ENCODE measurements around the gene COG3.
"Not testable (repeated sequence)": the region's sequence is repeated elsewhere in the genome, so short reads cannot be mapped to it uniquely, and the experiment has no call there.

The COG3 gene, protein sequence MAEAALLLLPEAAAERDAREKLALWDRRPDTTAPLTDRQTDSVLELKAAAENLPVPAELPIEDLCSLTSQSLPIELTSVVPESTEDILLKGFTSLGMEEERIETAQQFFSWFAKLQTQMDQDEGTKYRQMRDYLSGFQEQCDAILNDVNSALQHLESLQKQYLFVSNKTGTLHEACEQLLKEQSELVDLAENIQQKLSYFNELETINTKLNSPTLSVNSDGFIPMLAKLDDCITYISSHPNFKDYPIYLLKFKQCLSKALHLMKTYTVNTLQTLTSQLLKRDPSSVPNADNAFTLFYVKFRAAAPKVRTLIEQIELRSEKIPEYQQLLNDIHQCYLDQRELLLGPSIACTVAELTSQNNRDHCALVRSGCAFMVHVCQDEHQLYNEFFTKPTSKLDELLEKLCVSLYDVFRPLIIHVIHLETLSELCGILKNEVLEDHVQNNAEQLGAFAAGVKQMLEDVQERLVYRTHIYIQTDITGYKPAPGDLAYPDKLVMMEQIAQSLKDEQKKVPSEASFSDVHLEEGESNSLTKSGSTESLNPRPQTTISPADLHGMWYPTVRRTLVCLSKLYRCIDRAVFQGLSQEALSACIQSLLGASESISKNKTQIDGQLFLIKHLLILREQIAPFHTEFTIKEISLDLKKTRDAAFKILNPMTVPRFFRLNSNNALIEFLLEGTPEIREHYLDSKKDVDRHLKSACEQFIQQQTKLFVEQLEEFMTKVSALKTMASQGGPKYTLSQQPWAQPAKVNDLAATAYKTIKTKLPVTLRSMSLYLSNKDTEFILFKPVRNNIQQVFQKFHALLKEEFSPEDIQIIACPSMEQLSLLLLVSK

DNA sequence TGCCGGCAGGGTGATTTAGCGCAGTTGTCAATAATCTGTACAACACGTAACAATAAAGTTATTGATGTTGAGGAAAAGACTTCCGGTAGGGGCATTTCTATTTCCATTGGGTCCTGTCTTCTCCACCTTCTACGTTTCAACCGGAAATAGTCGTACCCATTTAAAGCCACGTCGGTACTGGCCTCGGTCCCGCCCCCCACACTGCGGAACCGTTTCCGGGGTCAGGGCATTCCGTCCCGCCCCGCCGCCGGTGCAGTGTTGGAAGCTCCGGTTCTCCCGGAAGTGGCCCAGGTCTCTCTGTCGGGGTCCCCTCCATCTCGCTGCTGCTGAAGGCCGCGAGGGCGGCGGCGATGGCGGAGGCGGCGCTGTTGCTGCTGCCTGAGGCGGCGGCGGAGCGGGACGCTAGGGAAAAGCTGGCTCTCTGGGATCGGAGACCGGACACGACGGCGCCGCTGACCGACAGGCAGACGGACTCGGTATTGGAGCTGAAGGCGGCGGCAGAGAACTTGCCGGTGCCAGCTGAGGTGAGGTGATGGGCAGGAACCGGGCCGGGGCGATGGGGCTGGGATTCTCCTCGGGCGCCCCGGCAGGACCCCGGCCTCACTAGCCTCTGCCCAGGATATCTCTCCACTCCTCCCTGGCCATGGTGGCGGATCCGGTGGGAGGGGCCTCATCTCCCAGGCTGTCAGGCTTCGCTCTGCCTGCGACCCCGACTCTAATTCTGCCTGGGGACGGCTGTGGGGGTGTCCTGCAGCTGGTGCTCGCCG is at the start of gene COG3:
Gene COG3 (plus strand): TSS at position 253 of the 767 bp plus-strand sequence. CDS start 98 bp downstream, at position 351.
- peak; percentile 98 for DNase-seq (ENCODE audit: low read depth, low spot score)

- no peak for DNase-seq (ENCODE audit: low read depth, low spot score)
Observed at GRCh38 chr13:45415112-45415511, 49.6 kb upstream of the COG3 start.

- no peak for DNase-seq (ENCODE audit: low read depth, low spot score)
Observed at GRCh38 chr13:45416516-45417128, 48.1 kb upstream of the COG3 start.

GRCh38 chr13:45417790-45418534 is 46.8 kb upstream of the COG3 start, which contains the start of gene SLC25A30:
Gene SLC25A30 (minus strand): TSS chr13:45418373. CDS start chr13:45411425, 6,948 bp downstream.
- DNase-seq (ENCODE audit: low read depth, low spot score) = peak; percentile 97

- DNase-seq (ENCODE audit: low read depth, low spot score) = not testable (repeated sequence)
Observed at GRCh38 chr13:45419389-45419788, 45.4 kb upstream of the COG3 start.

DNA sequence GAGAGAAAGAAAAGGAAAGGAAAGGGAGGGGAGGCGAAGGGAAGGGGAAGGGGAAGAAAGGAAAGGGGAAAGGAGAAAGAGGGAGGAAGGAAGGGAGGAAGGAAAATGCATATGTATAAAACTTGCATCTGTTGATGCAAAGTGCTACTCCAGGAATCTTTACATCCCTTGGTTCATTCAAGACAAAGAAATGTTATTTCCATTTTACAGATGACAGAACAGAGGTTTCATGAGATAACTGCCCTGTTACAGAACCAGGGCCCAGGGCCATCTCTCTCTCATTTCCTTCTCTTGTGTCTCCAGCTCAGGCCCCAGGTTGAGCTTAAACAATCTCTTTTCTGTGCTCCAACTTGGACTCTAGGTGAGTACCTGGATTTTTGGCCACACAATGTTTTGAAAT is 44.8 kb upstream of the COG3 start:
- no peak for DNase-seq (ENCODE audit: low read depth, low spot score)

GRCh38 chr13:45422731-45423292 is 41.9 kb upstream of the COG3 start:
- DNase-seq (ENCODE audit: low read depth, low spot score) = no peak

- not testable (repeated sequence) for DNase-seq (ENCODE audit: low read depth, low spot score)
Observed at GRCh38 chr13:45426056-45426841, 38.5 kb upstream of the COG3 start.

GRCh38 chr13:45432737-45433380 is 31.9 kb upstream of the COG3 start:
- DNase-seq (ENCODE audit: low read depth, low spot score) = no peak

DNA sequence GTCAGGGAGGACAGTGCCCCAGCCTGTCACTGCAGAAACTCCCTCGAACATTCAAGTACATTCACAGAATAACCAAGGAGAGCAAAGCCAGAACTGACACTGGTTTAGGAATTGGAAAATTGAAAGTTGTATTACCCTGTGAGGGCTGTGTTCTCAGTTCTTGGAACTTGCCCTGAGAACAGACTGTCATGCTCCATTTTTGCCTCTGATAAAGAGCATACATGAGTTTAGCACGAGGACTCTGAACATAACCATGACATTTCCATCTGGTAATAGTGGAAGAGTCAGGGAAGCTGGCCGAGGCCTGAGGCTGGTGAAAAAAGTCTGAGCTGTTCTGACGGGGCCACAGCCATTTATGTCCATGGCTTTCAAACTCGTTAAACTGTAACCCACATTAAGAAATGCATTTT is 31.4 kb upstream of the COG3 start:
- no peak for DNase-seq (ENCODE audit: low read depth, low spot score)

DNA sequence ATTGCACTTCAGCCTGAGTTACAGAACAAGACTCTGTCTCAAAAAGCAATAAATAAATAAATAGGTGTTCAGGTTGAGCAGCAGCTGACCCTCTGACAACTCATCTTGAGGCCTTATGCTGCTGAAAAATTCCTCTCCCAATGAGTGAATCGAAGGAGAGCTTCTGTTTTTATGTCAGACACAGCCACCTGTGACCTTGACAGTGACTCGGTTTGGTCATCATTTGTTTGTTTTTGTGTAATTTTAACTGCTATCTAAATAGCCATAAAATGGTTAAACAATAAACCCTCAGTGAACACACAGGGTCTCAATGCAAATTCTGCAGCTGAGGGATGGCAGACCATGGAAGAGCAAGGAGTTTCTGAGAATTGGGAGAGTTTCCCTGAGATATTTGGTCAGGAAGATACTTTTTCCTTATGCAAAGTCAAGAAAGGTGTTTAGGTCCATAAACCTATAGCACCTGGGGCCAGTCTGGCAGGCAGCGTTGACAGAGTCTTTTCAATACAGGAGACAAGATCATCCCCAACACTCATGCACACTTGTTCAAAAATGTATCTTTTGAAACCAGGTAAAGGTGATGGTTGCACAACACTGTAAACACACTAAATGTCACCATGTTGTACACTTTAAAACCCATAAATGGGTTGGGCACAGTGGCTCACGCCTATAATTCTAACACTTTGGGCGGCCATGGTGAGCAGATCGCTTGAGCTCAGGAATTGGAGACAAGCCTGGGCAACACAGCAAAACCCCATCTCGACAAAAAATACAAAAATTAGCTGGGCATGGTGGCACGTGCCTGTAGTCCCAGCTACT is 30.0 kb upstream of the COG3 start:
- DNase-seq (ENCODE audit: low read depth, low spot score) = no peak

DNA sequence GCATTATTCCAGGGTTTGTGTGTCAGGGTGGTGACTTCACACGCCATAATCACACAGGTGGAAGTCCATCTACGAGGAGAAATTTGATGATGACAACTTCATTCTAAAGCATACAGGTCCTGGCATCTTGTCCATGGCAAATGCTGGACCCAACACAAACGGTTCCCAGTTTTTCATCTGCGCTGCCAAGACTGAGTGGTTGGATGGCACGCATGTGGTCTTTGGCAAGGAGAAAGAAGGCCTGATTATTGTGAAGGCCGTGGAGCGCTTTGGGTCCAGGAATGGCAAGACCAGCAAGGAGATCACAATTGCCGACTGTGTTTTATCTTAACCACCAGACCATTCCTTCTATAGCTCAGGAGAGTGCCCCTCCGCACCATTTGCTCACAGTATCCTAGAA is 28.4 kb upstream of the COG3 start:
- DNase-seq (ENCODE audit: low read depth, low spot score) = no peak

GRCh38 chr13:45436953-45437352 is 27.8 kb upstream of the COG3 start:
- no peak for DNase-seq (ENCODE audit: low read depth, low spot score)

- no peak for DNase-seq (ENCODE audit: low read depth, low spot score)
Observed at GRCh38 chr13:45437947-45438346, 26.8 kb upstream of the COG3 start.

DNA sequence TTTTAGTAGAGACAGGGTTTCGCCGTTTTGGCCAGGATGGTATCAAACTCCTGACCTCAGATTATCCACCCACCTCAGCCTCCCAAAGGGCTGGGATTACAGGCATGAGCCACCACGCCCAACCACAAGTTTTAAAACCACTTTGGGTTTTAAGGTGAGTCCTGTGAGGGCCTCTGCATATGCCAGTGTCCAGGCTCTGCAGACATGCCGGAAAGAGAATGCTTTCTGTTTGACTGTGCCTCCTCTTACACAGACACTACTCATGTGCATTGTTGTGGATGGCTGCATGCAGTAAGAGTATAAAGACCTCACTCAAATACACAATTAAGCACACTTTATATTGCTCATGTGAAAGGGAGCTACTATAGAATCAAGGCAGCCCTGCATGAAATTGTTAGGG is 25.7 kb upstream of the COG3 start:
- no peak for DNase-seq (ENCODE audit: low read depth, low spot score)

- DNase-seq (ENCODE audit: low read depth, low spot score) = peak; percentile 31
Observed at GRCh38 chr13:45439781-45440462, 24.8 kb upstream of the COG3 start.

GRCh38 chr13:45441633-45442032 is 23.1 kb upstream of the COG3 start:
- peak; percentile 39 for DNase-seq (ENCODE audit: low read depth, low spot score)

DNA sequence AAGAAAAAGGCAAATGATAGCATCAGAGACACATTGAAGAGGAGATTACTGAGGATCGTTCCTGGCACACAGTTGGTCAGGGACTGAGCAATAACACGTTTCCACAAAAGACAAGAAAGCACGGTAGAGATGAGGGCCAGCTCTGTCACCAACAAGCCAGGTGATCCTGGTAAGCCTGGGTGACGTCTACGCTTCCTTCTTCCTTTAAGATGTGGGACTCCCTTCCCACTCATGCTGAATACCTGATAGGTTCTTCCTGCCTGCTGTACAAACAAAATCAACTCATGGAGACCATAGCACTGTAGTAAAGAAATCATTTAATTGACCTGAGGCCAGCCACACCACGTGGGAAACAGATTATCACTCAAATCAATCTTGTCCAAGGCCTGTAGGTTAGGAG is 19.7 kb upstream of the COG3 start:
- no peak for DNase-seq (ENCODE audit: low read depth, low spot score)

Measured in astrocyte of the hippocampus (primary cell).